ENCODE results near the gene DYNC2H1.
"Not testable (repeated sequence)": the region's sequence is repeated elsewhere in the genome, so short reads cannot be mapped to it uniquely, and the experiment has no call there.

DYNC2H1 gene

GRCh38 chr11:103108933-103109817 lies at the start of gene DYNC2H1:
DYNC2H1 (plus strand) TSS chr11:103109426; CDS start chr11:103109575, 149 bp downstream.
- peak; percentile 67 for DNase-seq

GRCh38 chr11:103061656-103062055 lies 47.6 kb upstream of the DYNC2H1 start:
- no peak for DNase-seq

GRCh38 chr11:103067118-103067517 lies 42.1 kb upstream of the DYNC2H1 start:
- no peak for DNase-seq

- no peak for DNase-seq
Observed at GRCh38 chr11:103069367-103069766, 39.9 kb upstream of the DYNC2H1 start.

- DNase-seq = no peak
Observed at GRCh38 chr11:103070142-103070541, 39.1 kb upstream of the DYNC2H1 start.

- DNase-seq = no peak
Observed at GRCh38 chr11:103071008-103071407, 38.2 kb upstream of the DYNC2H1 start.

GRCh38 chr11:103076361-103076760 lies 32.9 kb upstream of the DYNC2H1 start:
- DNase-seq = no peak

- DNase-seq = no peak
Observed at GRCh38 chr11:103077554-103077953, 31.7 kb upstream of the DYNC2H1 start.

- DNase-seq = no peak
Observed at GRCh38 chr11:103078710-103079109, 30.5 kb upstream of the DYNC2H1 start.

- no peak for DNase-seq
Observed at GRCh38 chr11:103079833-103080232, 29.4 kb upstream of the DYNC2H1 start.

GRCh38 chr11:103085758-103086365 lies 23.4 kb upstream of the DYNC2H1 start:
- DNase-seq = no peak

GRCh38 chr11:103086461-103086860 lies 22.8 kb upstream of the DYNC2H1 start:
- no peak for DNase-seq

- DNase-seq = no peak
Observed at GRCh38 chr11:103091064-103091800, 18.0 kb upstream of the DYNC2H1 start.

GRCh38 chr11:103091801-103092524 lies 17.3 kb upstream of the DYNC2H1 start, which contains the start of gene DCUN1D5:
DCUN1D5 (minus strand) TSS chr11:103092160; CDS start chr11:103091872, 288 bp downstream.
- DNase-seq = peak; percentile 14

GRCh38 chr11:103097279-103097678 lies 11.9 kb upstream of the DYNC2H1 start:
- no peak for DNase-seq

- DNase-seq = no peak
Observed at GRCh38 chr11:103109818-103110388, 677 bp downstream of the DYNC2H1 start.

GRCh38 chr11:103110391-103110790 lies 1.2 kb downstream of the DYNC2H1 start:
- no peak for DNase-seq

- DNase-seq = no peak
Observed at GRCh38 chr11:103111400-103111799, 2.2 kb downstream of the DYNC2H1 start.

- no peak for DNase-seq
Observed at GRCh38 chr11:103112364-103112763, 3.1 kb downstream of the DYNC2H1 start.

- DNase-seq = no peak
Observed at GRCh38 chr11:103114836-103115235, 5.6 kb downstream of the DYNC2H1 start.

GRCh38 chr11:103125462-103125861 lies 16.2 kb downstream of the DYNC2H1 start:
- no peak for DNase-seq

GRCh38 chr11:103141986-103142385 lies 32.8 kb downstream of the DYNC2H1 start:
- DNase-seq = not testable (repeated sequence)
